ENCODE results near the gene PTPRT.

GRCh38 chr20:42779216-42779615 is 410.5 kb downstream of the PTPRT start:
- TF ChIP-seq CTCF (IDR thresholded peaks at IDR 0.05; ENCODE audit: low read depth, low read length, missing input control) = no peak
- TF ChIP-seq SP1 (IDR thresholded peaks at IDR 0.05) = no peak
- TF ChIP-seq, protein P1, sequence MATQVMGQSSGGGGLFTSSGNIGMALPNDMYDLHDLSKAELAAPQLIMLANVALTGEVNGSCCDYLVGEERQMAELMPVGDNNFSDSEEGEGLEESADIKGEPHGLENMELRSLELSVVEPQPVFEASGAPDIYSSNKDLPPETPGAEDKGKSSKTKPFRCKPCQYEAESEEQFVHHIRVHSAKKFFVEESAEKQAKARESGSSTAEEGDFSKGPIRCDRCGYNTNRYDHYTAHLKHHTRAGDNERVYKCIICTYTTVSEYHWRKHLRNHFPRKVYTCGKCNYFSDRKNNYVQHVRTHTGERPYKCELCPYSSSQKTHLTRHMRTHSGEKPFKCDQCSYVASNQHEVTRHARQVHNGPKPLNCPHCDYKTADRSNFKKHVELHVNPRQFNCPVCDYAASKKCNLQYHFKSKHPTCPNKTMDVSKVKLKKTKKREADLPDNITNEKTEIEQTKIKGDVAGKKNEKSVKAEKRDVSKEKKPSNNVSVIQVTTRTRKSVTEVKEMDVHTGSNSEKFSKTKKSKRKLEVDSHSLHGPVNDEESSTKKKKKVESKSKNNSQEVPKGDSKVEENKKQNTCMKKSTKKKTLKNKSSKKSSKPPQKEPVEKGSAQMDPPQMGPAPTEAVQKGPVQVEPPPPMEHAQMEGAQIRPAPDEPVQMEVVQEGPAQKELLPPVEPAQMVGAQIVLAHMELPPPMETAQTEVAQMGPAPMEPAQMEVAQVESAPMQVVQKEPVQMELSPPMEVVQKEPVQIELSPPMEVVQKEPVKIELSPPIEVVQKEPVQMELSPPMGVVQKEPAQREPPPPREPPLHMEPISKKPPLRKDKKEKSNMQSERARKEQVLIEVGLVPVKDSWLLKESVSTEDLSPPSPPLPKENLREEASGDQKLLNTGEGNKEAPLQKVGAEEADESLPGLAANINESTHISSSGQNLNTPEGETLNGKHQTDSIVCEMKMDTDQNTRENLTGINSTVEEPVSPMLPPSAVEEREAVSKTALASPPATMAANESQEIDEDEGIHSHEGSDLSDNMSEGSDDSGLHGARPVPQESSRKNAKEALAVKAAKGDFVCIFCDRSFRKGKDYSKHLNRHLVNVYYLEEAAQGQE (IDR thresholded peaks at IDR 0.05) = no peak
- TF ChIP-seq TAF1 (conservative IDR thresholded peaks at IDR 0.05) = no peak
- TF ChIP-seq, protein P2, sequence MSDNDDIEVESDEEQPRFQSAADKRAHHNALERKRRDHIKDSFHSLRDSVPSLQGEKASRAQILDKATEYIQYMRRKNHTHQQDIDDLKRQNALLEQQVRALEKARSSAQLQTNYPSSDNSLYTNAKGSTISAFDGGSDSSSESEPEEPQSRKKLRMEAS (IDR thresholded peaks at IDR 0.05) = no peak
- no peak for TF ChIP-seq FOXA1 (IDR thresholded peaks at IDR 0.05)
- no peak for TF ChIP-seq HNF4A (conservative IDR thresholded peaks at IDR 0.05)
- TF ChIP-seq GABPA (IDR thresholded peaks at IDR 0.05 in 1 of 2, conservative IDR thresholded peaks at IDR 0.05 in 1 of 2) = no peak
- no peak for TF ChIP-seq ATF3 (IDR thresholded peaks at IDR 0.05)
- TF ChIP-seq YY1 (IDR thresholded peaks at IDR 0.05) = no peak
- TF ChIP-seq EGR1 (IDR thresholded peaks at IDR 0.05; ENCODE audit: low read depth in 2 of 2) = no peak
- no peak for TF ChIP-seq RAD21 (IDR thresholded peaks at IDR 0.05)
- TF ChIP-seq, protein P3, sequence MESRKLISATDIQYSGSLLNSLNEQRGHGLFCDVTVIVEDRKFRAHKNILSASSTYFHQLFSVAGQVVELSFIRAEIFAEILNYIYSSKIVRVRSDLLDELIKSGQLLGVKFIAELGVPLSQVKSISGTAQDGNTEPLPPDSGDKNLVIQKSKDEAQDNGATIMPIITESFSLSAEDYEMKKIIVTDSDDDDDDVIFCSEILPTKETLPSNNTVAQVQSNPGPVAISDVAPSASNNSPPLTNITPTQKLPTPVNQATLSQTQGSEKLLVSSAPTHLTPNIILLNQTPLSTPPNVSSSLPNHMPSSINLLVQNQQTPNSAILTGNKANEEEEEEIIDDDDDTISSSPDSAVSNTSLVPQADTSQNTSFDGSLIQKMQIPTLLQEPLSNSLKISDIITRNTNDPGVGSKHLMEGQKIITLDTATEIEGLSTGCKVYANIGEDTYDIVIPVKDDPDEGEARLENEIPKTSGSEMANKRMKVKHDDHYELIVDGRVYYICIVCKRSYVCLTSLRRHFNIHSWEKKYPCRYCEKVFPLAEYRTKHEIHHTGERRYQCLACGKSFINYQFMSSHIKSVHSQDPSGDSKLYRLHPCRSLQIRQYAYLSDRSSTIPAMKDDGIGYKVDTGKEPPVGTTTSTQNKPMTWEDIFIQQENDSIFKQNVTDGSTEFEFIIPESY (IDR thresholded peaks at IDR 0.05) = no peak
- TF ChIP-seq JUND (IDR thresholded peaks at IDR 0.05) = no peak

Measured in liver (tissue), 3 donors.